IPS DF 6.9 (cell line): ENCODE measurements around the gene ITPKB.
"Not testable (repeated sequence)": the region's sequence is repeated elsewhere in the genome, so short reads cannot be mapped to it uniquely, and the experiment has no call there.

Experiments
- DNase-seq: peaks from one replicate; pipeline ENCODE4 v3.0.0-alpha.2; 2013; ENCODE audit warnings: low read depth, low spot score
- H3K27ac ChIP-seq: one replicate; pipeline ENCODE4 v1.5.1; 2013; ENCODE audit warnings: low read length, control low read depth
- H3K27me3 ChIP-seq: 2 replicates; pipeline ENCODE4 v1.6.1; 2013; ENCODE audit warnings: mild to moderate bottlenecking, low read length; ENCODE audit not compliant: control insufficient read depth, insufficient read depth
- H3K36me3 ChIP-seq: 2 replicates; pipeline ENCODE4 v1.6.1; 2013; ENCODE audit warnings: low read length; ENCODE audit not compliant: control insufficient read depth, insufficient read depth
- H3K4me1 ChIP-seq: 2 replicates; pipeline ENCODE4 v1.6.1; 2013; ENCODE audit warnings: low read length; ENCODE audit not compliant: control insufficient read depth, insufficient read depth
- H3K4me3 ChIP-seq: 2 replicates; pipeline ENCODE4 v1.5.1; 2013; ENCODE audit warnings: mild to moderate bottlenecking, low read length
- H3K9me3 ChIP-seq: 2 replicates; pipeline ENCODE4 v1.6.1; 2013; ENCODE audit warnings: low read length, inconsistent platforms; ENCODE audit not compliant: control insufficient read depth, insufficient read depth
- WGBS: extraction: QIAGEN DNeasy Blood & Tissue Kit; methylation state at CpG from one replicate; pipeline ENCODE4 v1.1.7; 2013; ENCODE audit warnings: mixed read lengths, missing lambda C conversion rate; ENCODE audit not compliant: insufficient read length, insufficient coverage; 5-methylcytosine and 5-hydroxymethylcytosine counted together

Gene ITPKB

DNA sequence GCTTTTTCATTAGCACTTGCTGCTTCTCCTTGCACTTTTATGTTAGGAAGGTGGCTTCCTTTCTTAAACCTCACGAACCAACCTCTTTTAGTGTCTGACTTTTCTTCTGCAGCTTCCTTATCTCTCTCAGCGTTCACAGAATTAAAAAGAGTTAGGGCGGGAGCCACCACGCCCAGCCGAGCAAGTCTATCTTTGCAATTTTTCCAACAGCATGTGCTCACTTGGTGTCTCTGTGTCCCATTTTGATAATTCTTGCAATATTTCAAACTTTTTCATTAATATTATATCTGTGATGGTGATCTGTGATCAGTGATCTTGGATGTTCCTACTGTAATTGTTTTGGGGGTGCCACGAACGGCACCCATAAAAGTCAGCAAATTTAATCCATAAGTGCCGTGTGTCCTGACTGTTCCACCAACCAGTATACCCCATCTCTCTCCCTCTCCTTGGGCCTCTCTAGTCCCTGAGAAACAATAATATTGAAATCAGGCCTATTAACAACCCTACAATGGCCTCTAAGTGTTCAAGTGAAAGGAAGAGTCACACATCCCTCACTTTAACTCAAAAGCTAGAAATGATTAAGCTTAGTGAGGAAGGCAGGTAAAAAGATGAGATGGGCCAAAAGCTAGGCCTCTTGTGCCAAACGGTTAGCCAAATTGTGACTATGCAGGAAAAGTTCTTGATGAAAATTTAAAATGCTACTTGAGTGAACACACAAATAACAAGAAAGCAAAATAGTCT, 15.9 kb upstream of the ITPKB start:
- WGBS: no CpG with 5 or more reads among the region's 9 CpGs
- Histone ChIP-seq H3K4me3 (no peak overlapping the region), H3K27me3 (no peaks in the 10 kb centered on the region), H3K4me1 (no peaks in the 10 kb centered on the region), H3K27ac (no peak overlapping the region), H3K36me3 (no peaks in the 10 kb centered on the region), H3K9me3 (no peaks in the 10 kb centered on the region)
- no peak for DNase-seq

DNA sequence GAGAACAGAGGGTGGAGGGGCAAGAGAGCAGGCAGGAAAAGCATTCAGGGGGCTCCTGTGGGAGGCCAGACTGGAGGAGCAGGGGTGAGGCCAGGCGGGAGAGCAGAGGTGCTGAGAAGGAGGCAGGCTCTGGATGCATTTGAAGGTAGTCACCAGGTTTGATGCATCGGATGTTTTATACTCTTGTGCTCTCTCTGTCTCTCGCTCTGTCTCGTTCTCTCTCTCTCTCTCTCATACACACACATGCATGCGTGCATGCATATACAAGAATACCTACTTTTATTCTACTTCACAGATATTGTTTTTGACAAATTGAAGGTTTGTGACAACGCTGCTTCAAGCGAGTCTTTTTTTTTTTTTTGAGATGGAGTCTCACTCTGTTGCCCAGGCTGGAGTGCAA, 15.0 kb upstream of the ITPKB start:
- Histone ChIP-seq H3K27ac (no peak overlapping the region), H3K27me3 (no peaks in the 10 kb centered on the region), H3K9me3 (no peaks in the 10 kb centered on the region), H3K4me1 (no peaks in the 10 kb centered on the region), H3K4me3 (no peak overlapping the region), H3K36me3 (no peaks in the 10 kb centered on the region)
- no CpG with 5 or more reads among the region's 7 CpGs for WGBS
- no peak for DNase-seq

DNA sequence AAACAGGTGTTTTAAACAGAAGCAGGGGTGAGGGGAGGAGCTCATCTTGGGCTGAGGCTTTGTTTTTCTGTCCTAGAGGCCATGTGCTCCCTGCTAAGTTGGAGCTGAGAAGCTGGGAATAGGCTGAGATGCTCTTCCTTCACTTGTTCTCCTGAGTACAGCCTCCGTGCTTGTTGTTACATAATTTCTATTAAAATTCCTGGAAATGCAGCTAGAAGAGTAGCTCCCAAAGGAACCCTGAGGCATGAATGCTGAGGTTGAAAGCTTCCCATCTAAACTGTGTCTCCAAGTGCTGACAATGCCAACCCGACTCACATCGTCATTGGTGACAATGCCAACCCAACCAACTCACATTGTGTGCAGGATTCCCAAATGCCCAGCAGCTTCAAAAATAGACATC, 12.6 kb upstream of the ITPKB start:
- no peaks in the 10 kb centered on the region for H3K27me3 ChIP-seq
- WGBS: no CpG with 5 or more reads among the region's 3 CpGs
- H3K9me3 ChIP-seq: no peaks in the 10 kb centered on the region
- no peaks in the 10 kb centered on the region for H3K36me3 ChIP-seq
- H3K4me1 ChIP-seq: no peaks in the 10 kb centered on the region
- DNase-seq: no peak
- H3K27ac ChIP-seq: no peak overlapping the region
- no peak overlapping the region for H3K4me3 ChIP-seq

DNA sequence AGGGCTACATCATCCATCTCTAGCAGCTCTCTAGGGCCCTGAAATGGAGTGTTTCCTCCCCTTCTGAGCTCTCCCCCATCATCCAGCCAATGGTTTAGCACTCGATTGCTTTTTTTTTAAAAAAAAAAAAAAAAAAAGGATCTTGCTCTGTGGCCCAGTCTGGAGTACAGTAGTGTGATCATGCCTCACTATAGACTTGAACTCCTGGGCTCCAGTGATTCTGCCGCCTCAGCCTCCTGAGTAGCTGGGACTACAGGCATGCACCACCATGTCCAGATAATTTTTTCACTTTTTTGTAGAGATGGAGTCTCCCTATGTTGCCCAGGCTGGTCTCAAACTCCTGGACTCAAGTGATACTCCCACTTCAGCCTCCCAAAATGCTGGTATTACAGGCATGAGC, 12.1 kb upstream of the ITPKB start:
- Histone ChIP-seq H3K9me3 (no peaks in the 10 kb centered on the region), H3K27me3 (no peaks in the 10 kb centered on the region), H3K4me3 (no peak overlapping the region), H3K36me3 (no peaks in the 10 kb centered on the region), H3K27ac (no peak overlapping the region), H3K4me1 (no peaks in the 10 kb centered on the region)
- DNase-seq: no peak
- WGBS: no CpG with 5 or more reads among the region's 2 CpGs

DNA sequence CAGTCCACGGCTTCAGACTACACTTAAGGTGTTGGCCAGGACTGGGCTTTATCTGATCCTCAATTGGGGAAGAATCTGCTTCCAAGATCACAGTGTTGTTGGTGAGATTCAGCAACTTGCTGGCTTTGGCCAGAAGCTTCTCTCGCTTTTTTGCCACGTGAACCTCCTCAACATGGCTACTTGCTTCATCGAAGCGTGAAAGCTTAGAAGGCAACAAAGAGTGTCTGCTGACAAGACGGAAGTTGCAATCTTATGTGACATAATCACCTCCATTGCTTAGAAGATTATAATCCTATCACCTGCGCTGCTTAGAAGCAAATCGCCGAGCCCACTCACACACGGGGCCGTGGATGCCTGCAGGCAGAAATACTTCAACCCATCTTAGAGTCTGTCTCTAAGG, 10.4 kb upstream of the ITPKB start:
- no peaks in the 10 kb centered on the region for H3K9me3 ChIP-seq
- H3K27me3 ChIP-seq: no peaks in the 10 kb centered on the region
- no CpG with 5 or more reads among the region's 11 CpGs for WGBS
- H3K4me3 ChIP-seq: no peak overlapping the region
- no peak overlapping the region for H3K27ac ChIP-seq
- H3K36me3 ChIP-seq: no peaks in the 10 kb centered on the region
- no peaks in the 10 kb centered on the region for H3K4me1 ChIP-seq
- no peak for DNase-seq

DNA sequence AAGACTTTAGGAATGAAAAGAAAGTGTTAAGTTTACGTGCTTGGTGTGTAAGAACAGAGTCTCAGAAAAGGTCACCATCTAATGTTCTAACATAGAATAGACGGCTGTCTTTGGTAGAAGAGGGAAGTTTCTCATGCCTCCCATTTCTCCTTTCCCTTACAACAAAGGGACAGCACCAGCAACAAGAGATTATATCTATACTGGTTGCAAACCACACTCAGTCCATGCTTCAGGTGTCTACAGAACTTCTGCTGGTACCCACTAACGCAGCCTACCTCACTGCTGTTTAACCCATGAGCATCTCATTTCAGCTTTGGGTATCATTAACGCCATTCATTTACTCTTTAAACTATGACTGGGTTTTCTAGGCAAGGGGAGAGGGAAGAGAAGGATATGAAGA, 9.2 kb upstream of the ITPKB start:
- Histone ChIP-seq H3K4me3 (no peak overlapping the region), H3K9me3 (no peaks in the 10 kb centered on the region), H3K27me3 (no peaks in the 10 kb centered on the region), H3K36me3 (no peaks in the 10 kb centered on the region), H3K4me1 (no peaks in the 10 kb centered on the region), H3K27ac (no peak overlapping the region)
- WGBS: no CpG with 5 or more reads among the region's 4 CpGs
- DNase-seq: no peak

DNA sequence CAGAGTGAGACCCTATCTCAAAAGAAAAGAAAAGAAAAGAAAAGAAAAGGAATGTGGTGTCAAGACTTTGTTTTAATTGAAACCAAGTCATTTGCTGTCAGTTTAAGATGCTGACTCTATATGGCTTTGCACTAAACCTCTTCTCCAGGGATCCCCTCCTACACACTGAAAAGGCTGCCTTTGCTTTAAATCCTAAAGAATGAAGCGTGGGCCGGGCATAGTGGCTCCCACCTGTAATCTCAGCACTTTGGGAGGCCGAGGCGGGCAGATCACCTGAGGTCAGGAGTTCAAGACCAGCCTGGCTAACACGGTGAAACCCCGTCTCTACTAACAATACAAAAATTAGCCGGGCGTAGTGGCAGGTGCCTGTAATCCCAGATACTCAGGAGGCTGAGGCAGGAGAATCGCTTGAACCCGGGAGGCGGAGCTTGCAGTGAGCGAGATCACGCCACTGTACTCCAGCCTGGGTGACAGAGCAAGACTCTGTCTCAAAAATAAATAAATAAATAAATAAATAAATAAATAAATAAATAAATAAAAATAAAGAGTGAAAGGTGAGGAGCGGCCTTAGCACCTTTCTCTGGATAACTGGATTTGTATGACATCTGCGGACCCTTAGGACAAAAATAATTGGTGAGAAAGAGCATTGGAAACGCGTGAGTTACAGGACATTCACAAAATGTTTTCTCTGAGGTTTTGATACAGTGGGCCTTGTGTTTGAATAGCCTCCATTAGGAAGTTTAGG, 8.6 kb upstream of the ITPKB start:
- H3K36me3 ChIP-seq, H3K27ac ChIP-seq, H3K9me3 ChIP-seq, H3K27me3 ChIP-seq, H3K4me1 ChIP-seq, H3K4me3 ChIP-seq, DNase-seq: not testable (repeated sequence)
- WGBS: no CpG with 5 or more reads among the region's 17 CpGs

DNA sequence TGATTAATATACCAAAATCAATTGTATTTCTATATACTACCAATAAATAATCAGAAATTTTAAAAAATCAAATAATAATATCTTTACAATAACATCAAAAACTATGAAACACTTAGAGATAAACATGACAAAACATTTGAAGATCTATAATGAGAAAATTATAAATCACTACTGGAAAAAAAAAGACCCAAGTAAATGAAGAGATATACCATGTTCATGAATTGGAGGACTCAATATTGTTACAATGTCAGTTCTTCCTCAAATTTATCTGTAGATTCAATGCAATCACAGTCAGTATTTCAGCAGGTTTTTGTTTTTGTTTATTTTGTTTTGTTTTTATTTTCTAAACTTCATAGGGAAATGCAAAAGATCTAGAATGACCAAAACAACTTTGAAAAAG, 4.2 kb upstream of the ITPKB start:
- no peaks in the 10 kb centered on the region for H3K9me3 ChIP-seq
- no peak for DNase-seq
- H3K4me1 ChIP-seq: no peaks in the 10 kb centered on the region
- H3K27ac ChIP-seq: no peak overlapping the region
- no peaks in the 10 kb centered on the region for H3K36me3 ChIP-seq
- peaks cover 3% of the 10 kb centered on the region for H3K27me3 ChIP-seq
- H3K4me3 ChIP-seq: no peak overlapping the region

DNA sequence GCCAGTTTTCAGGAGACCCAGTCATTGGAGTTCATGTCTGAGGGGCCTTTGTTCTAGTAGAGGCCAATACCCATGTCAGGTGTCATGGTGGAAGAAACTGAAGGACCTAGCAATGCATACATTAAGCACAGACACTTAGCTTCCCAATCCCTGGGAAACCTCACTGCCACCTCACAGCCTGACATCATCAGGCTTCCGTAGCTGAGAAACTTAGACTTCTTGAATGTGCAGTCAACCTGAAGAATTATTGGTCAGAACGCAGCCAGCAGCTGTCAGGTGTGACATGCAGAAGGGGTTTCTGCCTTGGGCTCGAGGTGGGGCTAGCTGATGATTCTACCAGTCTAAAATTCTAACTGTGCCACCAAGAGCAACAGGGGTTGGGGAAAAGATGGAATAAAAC, 1.9 kb upstream of the ITPKB start:
- no peak overlapping the region for H3K27ac ChIP-seq
- no peak for DNase-seq
- no CpG with 5 or more reads among the region's 3 CpGs for WGBS

DNA sequence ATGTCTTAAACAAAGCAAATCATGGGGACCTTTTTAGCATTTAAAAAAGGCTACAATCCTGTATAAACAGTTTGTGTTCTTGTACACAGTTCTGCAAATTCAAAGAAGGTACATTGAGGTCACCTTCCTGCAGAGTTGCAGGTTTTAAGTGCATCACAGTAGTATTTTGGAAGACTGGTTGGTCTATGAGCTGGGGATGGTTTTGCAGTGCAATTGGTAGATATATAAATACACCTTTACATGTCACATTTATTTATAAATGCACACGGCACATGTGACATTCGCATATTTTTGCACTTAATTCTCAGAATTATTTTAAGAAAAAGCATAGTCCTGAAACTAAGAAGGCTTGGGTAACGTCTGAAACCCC, 599 bp upstream of the ITPKB start:
- Histone ChIP-seq H3K9me3 (no peaks in the 10 kb centered on the region), H3K27ac (no peak overlapping the region), H3K4me3 (no peak overlapping the region), H3K4me1 (peaks cover 6% of the 10 kb centered on the region; the same call in 1 of the 2 replicates), H3K36me3 (no peaks in the 10 kb centered on the region), H3K27me3 (peaks cover 3% of the 10 kb centered on the region)
- DNase-seq: no peak
- no CpG with 5 or more reads among the region's 3 CpGs for WGBS

More for the DNA sequence above, 1.9 kb upstream of the ITPKB start:
- no peaks in the 10 kb centered on the region for H3K9me3 ChIP-seq
- H3K4me1 ChIP-seq: 0 out of 2 replicates have a peak, but pooled peaks cover 2% of the 10 kb centered on the region
- peaks cover 3% of the 10 kb centered on the region for H3K27me3 ChIP-seq
- H3K36me3 ChIP-seq: no peaks in the 10 kb centered on the region
- no peak overlapping the region for H3K4me3 ChIP-seq
